ENCODE data around the gene TRIM31. TPM values are rescaled to one million over a fixed set of nuclear protein-coding genes. Genes with fewer than 3 reads are reported as not detected.

TRIM31 gene
- total and polyA plus RNA-seq, 2 of the 4 experiments (the other 2 are of a cell fraction): not detected

- Histone ChIP-seq H3K4ac (ENCODE audit: low read depth, low read length) (no peak overlapping the region), H3K27ac (ENCODE audit: insufficient read depth, low read length) (no peak overlapping the region), H4K91ac (ENCODE audit: insufficient read depth, low read depth, low read length) (no peak overlapping the region), H2BK5ac (ENCODE audit: low read depth, low read length, poor library complexity, severe bottlenecking) (no peak overlapping the region), H3K9ac (ENCODE audit: low read depth, low read length) (no peak overlapping the region), H3K79me1 (ENCODE audit: low read depth in 1 of 2, low read length in 2 of 2) (no peaks in the 10 kb centered on the region), H3K4me2 (ENCODE audit: low read depth, low read length) (no peak overlapping the region), H2BK120ac (ENCODE audit: low read depth, low read length) (no peak overlapping the region), H3K56ac (ENCODE audit: extremely low read depth, insufficient read depth, low read length) (no peak overlapping the region), H3K23ac (ENCODE audit: low read depth, low read length) (no peak overlapping the region), H3K27me3 (ENCODE audit: control insufficient read depth, insufficient read depth, low read length) (peaks cover 21% of the 10 kb centered on the region), H3K4me1 (ENCODE audit: control insufficient read depth, insufficient read depth, low read length) (no peaks in the 10 kb centered on the region), H3K36me3 (ENCODE audit: control insufficient read depth, insufficient read depth, low read length) (no peaks in the 10 kb centered on the region), H2AFZ (replicated peaks; ENCODE audit: low read length, poor library complexity) (no peak overlapping the region), H4K8ac (ENCODE audit: low read depth in 2 of 2, low read length in 2 of 2) (no peak overlapping the region), H4K5ac (ENCODE audit: low read depth, low read length) (no peak overlapping the region), H3K4me3 (ENCODE audit: insufficient read depth, low read depth, low read length) (no peak overlapping the region), H3K18ac (ENCODE audit: low read depth, low read length) (no peak overlapping the region), H2AK9ac (replicated peaks; ENCODE audit: low read depth, low read length, poor library complexity) (no peak overlapping the region), H3K9me3 (ENCODE audit: control insufficient read depth, insufficient read depth, low read length) (no peaks in the 10 kb centered on the region), H4K20me1 (ENCODE audit: insufficient read depth, low read length) (no peaks in the 10 kb centered on the region), H3K14ac (replicated peaks; ENCODE audit: low read depth, low read length) (no peak overlapping the region), H2BK15ac (ENCODE audit: low read depth, low read length) (no peak overlapping the region), H2AK5ac (ENCODE audit: low read depth, low read length) (no peak overlapping the region), H2BK20ac (ENCODE audit: low read depth, low read length) (no peak overlapping the region), H3K9me1 (ENCODE audit: insufficient read depth, low read length) (no peaks in the 10 kb centered on the region)
- intact Hi-C loops (cut with micrococcal nuclease) (no loop called here), dilution Hi-C loops (cut with HindIII; ENCODE audit: low sequenced_read_pairs, unreplicated experiment) (no loop called here), in situ Hi-C loops (cut with MboI; ENCODE audit: low sequenced_read_pairs) (no loop called here)
- no peak for TF ChIP-seq SMC3 (IDR thresholded peaks at IDR 0.05; ENCODE audit: low read depth, low read length)
- ChIA-PET CTCF (no interaction called here), POLR2A (ENCODE audit: unreplicated experiment) (interaction anchor here (0.6 kb wide), 1 partner anchor 218 kb away, joined by 3 read pairs; no protein-coding TSS in a partner anchor)
- no TSS peak for BruUV-seq (replicated peaks)
- no peak for DNase-seq
- no peak for ATAC-seq (ENCODE audit: low read depth)
- WGBS, 2 experiments (ENCODE audit: extremely low coverage in 2 of 2, insufficient read length in 1 of 2): 83% methylated on average over 1 of the region's 3 CpGs; no CpG with 5 or more reads in 1 of the 2 experiments
These were observed 40.2 kb upstream of the TRIM31 start for GRCh38 chr6:30152910-30153610.
